ENCODE measurements around the gene PTPDC1. TPM values are rescaled to one million over a fixed set of nuclear protein-coding genes. Genes with fewer than 3 reads are reported as not detected.

PTPDC1 gene
- total RNA-seq, 4 donors from 2014 or later: 10.6 to 33.6 (median 21.6) TPM

DNA sequence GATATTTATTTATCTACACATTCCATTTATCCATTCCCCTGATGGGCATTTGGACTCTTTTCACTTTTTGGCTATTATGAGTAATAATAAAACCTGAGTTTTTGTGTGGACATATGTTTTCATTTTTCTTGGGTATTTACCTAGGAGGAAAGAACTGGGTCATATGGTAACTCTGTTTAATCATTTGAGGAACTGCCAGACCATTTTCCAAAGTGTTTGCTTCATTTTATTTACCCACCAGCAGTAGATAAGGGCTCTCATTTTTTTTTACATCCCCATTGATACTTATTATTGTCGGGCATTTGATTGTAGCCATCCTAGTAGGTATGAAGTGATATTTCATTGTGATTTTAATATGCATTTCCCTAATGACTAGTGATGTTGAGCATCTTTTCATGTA is 7.7 kb upstream of the PTPDC1 start:
- Histone ChIP-seq H3K36me3 (peaks cover 0 to 26% of the 10 kb centered on the region in 2 donors), H3K27ac (no peak overlapping the region), H3K4me1 (peaks cover 0 to 5% (median 0%) of the 10 kb centered on the region in 3 donors), H3K4me3 (no peak overlapping the region), H3K27me3 (no peaks in the 10 kb centered on the region), H3K9me3 (no peaks in the 10 kb centered on the region)
- TF ChIP-seq POLR2A (IDR thresholded peaks at IDR 0.05): no peak
- TF ChIP-seq POLR2AphosphoS5 (IDR thresholded peaks at IDR 0.05): no peak
- TF ChIP-seq EP300 (IDR thresholded peaks at IDR 0.05): no peak
- TF ChIP-seq, protein P1, sequence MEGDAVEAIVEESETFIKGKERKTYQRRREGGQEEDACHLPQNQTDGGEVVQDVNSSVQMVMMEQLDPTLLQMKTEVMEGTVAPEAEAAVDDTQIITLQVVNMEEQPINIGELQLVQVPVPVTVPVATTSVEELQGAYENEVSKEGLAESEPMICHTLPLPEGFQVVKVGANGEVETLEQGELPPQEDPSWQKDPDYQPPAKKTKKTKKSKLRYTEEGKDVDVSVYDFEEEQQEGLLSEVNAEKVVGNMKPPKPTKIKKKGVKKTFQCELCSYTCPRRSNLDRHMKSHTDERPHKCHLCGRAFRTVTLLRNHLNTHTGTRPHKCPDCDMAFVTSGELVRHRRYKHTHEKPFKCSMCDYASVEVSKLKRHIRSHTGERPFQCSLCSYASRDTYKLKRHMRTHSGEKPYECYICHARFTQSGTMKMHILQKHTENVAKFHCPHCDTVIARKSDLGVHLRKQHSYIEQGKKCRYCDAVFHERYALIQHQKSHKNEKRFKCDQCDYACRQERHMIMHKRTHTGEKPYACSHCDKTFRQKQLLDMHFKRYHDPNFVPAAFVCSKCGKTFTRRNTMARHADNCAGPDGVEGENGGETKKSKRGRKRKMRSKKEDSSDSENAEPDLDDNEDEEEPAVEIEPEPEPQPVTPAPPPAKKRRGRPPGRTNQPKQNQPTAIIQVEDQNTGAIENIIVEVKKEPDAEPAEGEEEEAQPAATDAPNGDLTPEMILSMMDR (IDR thresholded peaks at IDR 0.05): no peak
- 100% methylated on average over 1 of the region's 1 CpG for WGBS, 2 donors (ENCODE audit: low coverage in 1 of 2)
- no peak for ATAC-seq

GRCh38 chr9:94078086-94078485 is 6.2 kb upstream of the PTPDC1 start:
- Histone ChIP-seq H3K36me3 (peaks cover 0 to 25% of the 10 kb centered on the region in 2 donors), H3K9me3 (no peaks in the 10 kb centered on the region), H3K27me3 (no peaks in the 10 kb centered on the region), H3K4me3 (no peak overlapping the region), H3K27ac (no peak overlapping the region), H3K4me1 (peaks cover 0 to 20% (median 0%) of the 10 kb centered on the region in 3 donors)
- no peak for ATAC-seq
- no peak for TF ChIP-seq POLR2A (IDR thresholded peaks at IDR 0.05)
- TF ChIP-seq, protein P1 (IDR thresholded peaks at IDR 0.05): no peak
- no peak for TF ChIP-seq EP300 (IDR thresholded peaks at IDR 0.05)
- TF ChIP-seq POLR2AphosphoS5 (IDR thresholded peaks at IDR 0.05): no peak
- 63 to 75% methylated on average over 1 to 2 of the region's 2 CpGs for WGBS, 2 donors (ENCODE audit: low coverage in 1 of 2)

DNA sequence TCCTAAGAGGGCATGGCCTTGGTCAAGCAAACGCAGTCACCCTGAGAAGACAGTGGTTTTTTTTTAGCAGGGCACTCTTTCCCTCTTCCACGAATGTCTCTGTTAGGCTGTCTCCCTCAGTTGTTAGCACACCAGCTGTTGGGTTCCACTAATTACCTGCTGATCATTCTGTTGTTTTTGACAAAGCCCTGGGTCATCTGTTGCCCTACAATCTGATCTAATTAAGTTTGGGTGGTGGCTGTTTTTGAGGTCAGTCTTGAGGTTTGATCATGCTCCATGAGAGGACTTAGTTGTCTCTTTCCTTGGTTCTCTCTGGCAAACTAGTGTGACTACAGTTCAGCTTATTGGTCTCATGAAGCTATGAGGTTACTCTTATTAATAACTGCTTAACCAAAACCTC is 5.0 kb upstream of the PTPDC1 start:
- ATAC-seq: no peak
- Histone ChIP-seq H3K27me3 (no peaks in the 10 kb centered on the region), H3K27ac (no peak overlapping the region), H3K4me3 (no peak overlapping the region), H3K4me1 (peaks cover 0 to 25% (median 0%) of the 10 kb centered on the region in 3 donors), H3K36me3 (peaks cover 0 to 22% of the 10 kb centered on the region in 2 donors), H3K9me3 (no peaks in the 10 kb centered on the region)
- TF ChIP-seq POLR2AphosphoS5 (IDR thresholded peaks at IDR 0.05) (no peak), EP300 (IDR thresholded peaks at IDR 0.05) (no peak), POLR2A (IDR thresholded peaks at IDR 0.05) (no peak)
- TF ChIP-seq, protein P1 (IDR thresholded peaks at IDR 0.05): no peak
- 85% methylated on average over 2 of the region's 2 CpGs; no CpG with 5 or more reads in 1 of the 2 donors for WGBS, 2 donors (ENCODE audit: low coverage in 1 of 2)

GRCh38 chr9:94080249-94080648 is 4.0 kb upstream of the PTPDC1 start:
- no peak for ATAC-seq
- H3K4me3 ChIP-seq: no peak overlapping the region
- TF ChIP-seq, protein P1 (IDR thresholded peaks at IDR 0.05): no peak
- TF ChIP-seq EP300 (IDR thresholded peaks at IDR 0.05) (no peak), POLR2AphosphoS5 (IDR thresholded peaks at IDR 0.05) (no peak), POLR2A (IDR thresholded peaks at IDR 0.05) (no peak)
- H3K9me3 ChIP-seq: no peaks in the 10 kb centered on the region
- peaks cover 0 to 12% of the 10 kb centered on the region in 2 donors for H3K36me3 ChIP-seq
- no peaks in the 10 kb centered on the region for H3K27me3 ChIP-seq
- H3K4me1 ChIP-seq: peaks cover 0 to 25% (median 0%) of the 10 kb centered on the region in 3 donors
- 89 to 100% methylated on average over 2 of the region's 2 CpGs for WGBS, 2 donors (ENCODE audit: low coverage in 1 of 2)
- no peak overlapping the region for H3K27ac ChIP-seq

GRCh38 chr9:94081435-94081834 is 2.8 kb upstream of the PTPDC1 start:
- Histone ChIP-seq H3K27me3 (no peaks in the 10 kb centered on the region), H3K27ac (peak overlapping the region in 1 of 4 donors; percentile 32), H3K4me3 (no peak overlapping the region), H3K36me3 (peaks cover 0 to 11% of the 10 kb centered on the region in 2 donors), H3K9me3 (no peaks in the 10 kb centered on the region), H3K4me1 (peaks cover 0 to 32% (median 4%) of the 10 kb centered on the region in 3 donors)
- TF ChIP-seq POLR2AphosphoS5 (IDR thresholded peaks at IDR 0.05) (no peak), POLR2A (IDR thresholded peaks at IDR 0.05) (no peak), EP300 (IDR thresholded peaks at IDR 0.05) (no peak)
- TF ChIP-seq, protein P1 (IDR thresholded peaks at IDR 0.05): no peak
- 93% methylated on average over 4 of the region's 4 CpGs for WGBS, 2 donors (ENCODE audit: low coverage in 1 of 2)
- no peak for ATAC-seq

Measured in gastroesophageal sphincter (tissue), 4 donors.